Upper lobe of left lung (tissue), 6 donors: ENCODE measurements around the gene ANKS4B. TPM values are rescaled to one million over a fixed set of nuclear protein-coding genes. Genes with fewer than 3 reads are reported as not detected.

Experiments used
- ATAC-seq, 2 donors: fragments of 200-7000 bp; cut with Tn5 transposase; one replicate each; pipeline ENCODE4 v1.9.1; 2022; ENCODE audit warnings: mild to moderate bottlenecking in 2 of 2, moderate library complexity in 2 of 2; ENCODE audit not compliant: low FRiP score in 2 of 2
- DNase-seq, 2 donors: peaks; one replicate each; pipeline ENCODE4 v3.0.0-alpha.2; 2019 to 2020
- H3K27ac ChIP-seq, 4 donors: fragments of 200-600 bp; sonication (generic); one replicate each; pipeline ENCODE4 v1.5.1; 2016 to 2019
- H3K27me3 ChIP-seq, 4 donors: fragments of 200-600 bp; sonication (generic); one replicate each; pipeline ENCODE4 v1.5.1; 2017 to 2019
- H3K36me3 ChIP-seq, 4 donors: fragments of 200-600 bp; sonication (generic); one replicate each; pipeline ENCODE4 v1.5.1; 2016 to 2019
- H3K4me1 ChIP-seq, 4 donors: fragments of 200-600 bp; sonication (generic); one replicate each; pipeline ENCODE4 v1.5.1; 2018 to 2019
- H3K4me3 ChIP-seq, 4 donors: fragments of 200-600 bp; sonication (generic); one replicate each; pipeline ENCODE4 v1.5.1; 2017 to 2019; ENCODE audit warnings: mild to moderate bottlenecking in 2 of 4, moderate library complexity in 1 of 4
- H3K9me3 ChIP-seq, 4 donors: fragments of 200-600 bp; sonication (generic); one replicate each; pipeline ENCODE4 v1.5.1; 2018 to 2019
- EP300 ChIP-seq, 4 donors: sonication (generic); formaldehyde crosslinking; IDR thresholded peaks; one replicate each; pipeline ENCODE4 v1.5.1; 2017; ENCODE audit warnings: antibody characterized with exemption in 4 of 4, control low read depth in 2 of 4
- POLR2A ChIP-seq, 4 donors: fragments of 450-650 bp; IDR thresholded peaks; one replicate each; pipeline ENCODE4 v1.5.1; 2016 to 2017; ENCODE audit warnings: antibody characterized with exemption in 4 of 4, mild to moderate bottlenecking in 2 of 4
- POLR2AphosphoS5 ChIP-seq, 2 donors: sonication (generic); formaldehyde crosslinking; IDR thresholded peaks; one replicate each; pipeline ENCODE4 v1.5.1; 2017; ENCODE audit warnings: antibody characterized with exemption in 2 of 2
- WGBS, 2 donors: methylation state at CpG; one replicate each; pipeline ENCODE4 v1.1.5; 2017 to 2018; 5-methylcytosine and 5-hydroxymethylcytosine counted together
- total RNA-seq, 6 donors: library from RNA; depleted of rRNA in 4 of 6; stranded (reverse); fragments of >200 nt in 4 of 6; gene quantifications; one replicate each; pipeline versions ENCODE4 v1.1.0 to v1.2.1, GENCODE V29; 2016 to 2021
- TF ChIP-seq, protein P1 (sequence below), 6 experiments: fragments of 450-650 bp in 4 of 6; fragments of 200-600 bp in 2 of 6; sonication (generic) in 2 of 6; IDR thresholded peaks; one replicate each; pipeline ENCODE4 v1.5.1; 2016 to 2019; ENCODE audit warnings: antibody characterized with exemption in 6 of 6
- donor health status: DM: no; HTN: no; CAD: no; lungs with moderate emphysema.
- donor health status: DM: no; HTN: yes; CAD: no; lungs with severe emphysema.

Gene ANKS4B
- total RNA-seq, 6 donors from 2014 or later: 0.06 TPM; not detected in 5

- Histone ChIP-seq H3K9me3 (no peaks in the 10 kb centered on the region), H3K4me3 (no peak overlapping the region), H3K36me3 (no peaks in the 10 kb centered on the region), H3K4me1 (no peaks in the 10 kb centered on the region), H3K27me3 (no peaks in the 10 kb centered on the region), H3K27ac (no peak overlapping the region)
- DNase-seq (no peak), ATAC-seq (no peak)
- 52 to 61% methylated on average over 7 of the region's 7 CpGs for WGBS, 2 donors
- no peak for TF ChIP-seq EP300 (IDR thresholded peaks at IDR 0.05)
- TF ChIP-seq, protein P1, sequence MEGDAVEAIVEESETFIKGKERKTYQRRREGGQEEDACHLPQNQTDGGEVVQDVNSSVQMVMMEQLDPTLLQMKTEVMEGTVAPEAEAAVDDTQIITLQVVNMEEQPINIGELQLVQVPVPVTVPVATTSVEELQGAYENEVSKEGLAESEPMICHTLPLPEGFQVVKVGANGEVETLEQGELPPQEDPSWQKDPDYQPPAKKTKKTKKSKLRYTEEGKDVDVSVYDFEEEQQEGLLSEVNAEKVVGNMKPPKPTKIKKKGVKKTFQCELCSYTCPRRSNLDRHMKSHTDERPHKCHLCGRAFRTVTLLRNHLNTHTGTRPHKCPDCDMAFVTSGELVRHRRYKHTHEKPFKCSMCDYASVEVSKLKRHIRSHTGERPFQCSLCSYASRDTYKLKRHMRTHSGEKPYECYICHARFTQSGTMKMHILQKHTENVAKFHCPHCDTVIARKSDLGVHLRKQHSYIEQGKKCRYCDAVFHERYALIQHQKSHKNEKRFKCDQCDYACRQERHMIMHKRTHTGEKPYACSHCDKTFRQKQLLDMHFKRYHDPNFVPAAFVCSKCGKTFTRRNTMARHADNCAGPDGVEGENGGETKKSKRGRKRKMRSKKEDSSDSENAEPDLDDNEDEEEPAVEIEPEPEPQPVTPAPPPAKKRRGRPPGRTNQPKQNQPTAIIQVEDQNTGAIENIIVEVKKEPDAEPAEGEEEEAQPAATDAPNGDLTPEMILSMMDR (IDR thresholded peaks at IDR 0.05): no peak
- no peak for TF ChIP-seq POLR2A (IDR thresholded peaks at IDR 0.05)
- no peak for TF ChIP-seq POLR2AphosphoS5 (IDR thresholded peaks at IDR 0.05)
These were observed 30.2 kb upstream of the ANKS4B start for GRCh38 chr16:21203155-21203797.

DNA sequence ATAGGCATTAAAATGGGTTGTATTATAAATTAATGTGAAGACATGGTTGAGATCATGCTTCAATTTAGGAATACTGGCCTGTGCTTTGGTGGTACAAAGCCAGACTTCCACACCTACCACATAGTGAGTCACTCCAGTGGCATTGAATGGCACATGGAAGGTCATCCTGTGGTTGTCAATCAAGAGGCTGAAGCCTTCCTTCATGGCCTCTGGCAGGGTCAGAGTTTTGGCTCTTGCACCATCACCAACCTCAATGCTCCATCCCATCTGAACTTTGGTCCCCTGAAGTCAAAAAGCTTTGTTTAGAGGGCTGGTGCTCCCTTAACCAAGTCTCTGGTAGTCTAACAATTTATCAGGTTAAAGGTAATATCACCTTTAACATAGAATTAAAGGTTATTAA, 28.2 kb upstream of the ANKS4B start:
- no peaks in the 10 kb centered on the region for H3K27me3 ChIP-seq
- ATAC-seq (no peak), DNase-seq (no peak)
- TF ChIP-seq EP300 (IDR thresholded peaks at IDR 0.05) (no peak), POLR2AphosphoS5 (IDR thresholded peaks at IDR 0.05) (no peak)
- TF ChIP-seq, protein P1 (IDR thresholded peaks at IDR 0.05): no peak
- no peak overlapping the region for H3K27ac ChIP-seq
- no peaks in the 10 kb centered on the region for H3K36me3 ChIP-seq
- H3K9me3 ChIP-seq: no peaks in the 10 kb centered on the region
- H3K4me1 ChIP-seq: no peaks in the 10 kb centered on the region
- H3K4me3 ChIP-seq: no peak overlapping the region

DNA sequence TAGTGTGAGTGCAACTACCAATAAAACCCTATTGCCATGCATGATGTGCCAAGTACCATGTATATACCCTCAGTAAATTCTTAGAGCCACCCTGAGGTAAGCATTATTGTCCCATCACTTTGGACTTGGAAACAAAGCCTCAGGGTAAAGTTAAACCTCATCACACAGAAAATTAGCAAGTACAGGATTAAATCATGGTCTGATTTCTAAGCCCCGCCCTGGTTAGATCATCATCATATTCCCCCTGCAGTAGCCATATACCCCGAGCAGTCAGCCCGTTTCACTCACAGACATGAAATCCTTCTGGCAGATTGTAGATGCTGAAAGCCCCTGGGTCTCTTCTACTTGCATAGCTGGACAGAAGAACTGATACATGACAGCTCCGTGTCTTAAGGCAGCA, 26.9 kb upstream of the ANKS4B start:
- 79 to 94% methylated on average over 4 of the region's 4 CpGs for WGBS, 2 donors
- H3K27ac ChIP-seq: no peak overlapping the region
- H3K4me1 ChIP-seq: no peaks in the 10 kb centered on the region
- H3K27me3 ChIP-seq: no peaks in the 10 kb centered on the region
- ATAC-seq (no peak), DNase-seq (no peak)
- no peaks in the 10 kb centered on the region for H3K36me3 ChIP-seq
- H3K9me3 ChIP-seq: no peaks in the 10 kb centered on the region
- TF ChIP-seq, protein P1 (IDR thresholded peaks at IDR 0.05): no peak
- TF ChIP-seq POLR2AphosphoS5 (IDR thresholded peaks at IDR 0.05): no peak
- no peak for TF ChIP-seq EP300 (IDR thresholded peaks at IDR 0.05)
- no peak for TF ChIP-seq POLR2A (IDR thresholded peaks at IDR 0.05)
- no peak overlapping the region for H3K4me3 ChIP-seq

GRCh38 chr16:21208446-21209230, 24.9 kb upstream of the ANKS4B start:
- H3K4me3 ChIP-seq: no peak overlapping the region
- no peaks in the 10 kb centered on the region for H3K27me3 ChIP-seq
- H3K4me1 ChIP-seq: no peaks in the 10 kb centered on the region
- WGBS, 2 donors: 68 to 69% methylated on average over 2 of the region's 2 CpGs
- DNase-seq (no peak), ATAC-seq (no peak)
- no peaks in the 10 kb centered on the region for H3K9me3 ChIP-seq
- TF ChIP-seq, protein P1 (IDR thresholded peaks at IDR 0.05): no peak
- TF ChIP-seq POLR2A (IDR thresholded peaks at IDR 0.05) (no peak), POLR2AphosphoS5 (IDR thresholded peaks at IDR 0.05) (no peak), EP300 (IDR thresholded peaks at IDR 0.05) (no peak)
- H3K36me3 ChIP-seq: no peaks in the 10 kb centered on the region
- no peak overlapping the region for H3K27ac ChIP-seq
